K562 (cell line): Measurements from ENCODE around the gene ACBD6. TPM values are rescaled to one million over a fixed set of nuclear protein-coding genes. Genes with fewer than 3 reads are reported as not detected.

Experiments
- ARID2 ChIP-seq: fragments of 450-650 bp; IDR thresholded peaks from 2 replicates; pipeline ENCODE4 v1.6.1; 2017; ENCODE audit warnings: antibody characterized with exemption, mild to moderate bottlenecking
- BRD9 ChIP-seq: fragments of 450-650 bp; IDR thresholded peaks from 2 replicates; pipeline ENCODE4 v1.6.1; 2018; ENCODE audit warnings: low read depth; ENCODE audit not compliant: partially characterized antibody
- E2F6 ChIP-seq, 2 experiments: IDR thresholded peaks; 2 replicates each; pipeline ENCODE4 v1.6.1; 2011; ENCODE audit warnings: borderline replicate concordance in 1 of 2, control low read depth in 1 of 2, low read depth in 1 of 2, low read length in 1 of 2, mild to moderate bottlenecking in 1 of 2, mixed read lengths in 1 of 2, moderate library complexity in 1 of 2; ENCODE audit not compliant: insufficient read depth in 1 of 2, insufficient read length in 1 of 2, poor library complexity in 1 of 2, severe bottlenecking in 1 of 2; ENCODE audit errors: extremely low read depth in 1 of 2
- ETV1 ChIP-seq: fragments of 450-650 bp; conservative IDR thresholded peaks from 2 replicates; pipeline ENCODE4 v1.6.1; 2016; ENCODE audit warnings: missing genetic modification characterization, control low read depth, low read depth, missing compliant biosample characterization
- HDAC1 ChIP-seq, 2 experiments: fragments of 450-650 bp; IDR thresholded peaks; 2 replicates each; pipeline ENCODE4 v1.6.1; 2016 to 2017; ENCODE audit warnings: inconsistent platforms in 1 of 2, mild to moderate bottlenecking in 1 of 2, moderate library complexity in 1 of 2
- MYC ChIP-seq, 2 experiments: fragments of 250-450 bp in 1 of 2; sonication (Bioruptor Pico) in 1 of 2; IDR thresholded peaks; 2 replicates each; pipeline versions ENCODE4 v1.5.1 to v1.6.1; 2012 to 2021; ENCODE audit warnings: low read depth in 2 of 2, borderline replicate concordance in 1 of 2, improper control_type of control experiment in 1 of 2, low read length in 1 of 2, mild to moderate bottlenecking in 1 of 2, moderate library complexity in 1 of 2
- SMARCA4 ChIP-seq: fragments of 450-650 bp; IDR thresholded peaks from 2 replicates; pipeline ENCODE4 v1.6.1; 2016
- TOE1 ChIP-seq, 2 experiments: fragments of 450-650 bp in 1 of 2; sonication (generic) in 1 of 2; formaldehyde crosslinking in 1 of 2; IDR thresholded peaks; 2 replicates each; pipeline versions ENCODE4 v1.7.1 to v1.8.0; 2016 to 2022; ENCODE audit warnings: borderline replicate concordance in 2 of 2, mild to moderate bottlenecking in 2 of 2, antibody characterized with exemption in 1 of 2, inconsistent platforms in 1 of 2, low read depth in 1 of 2, missing genetic modification reagents in 1 of 2, moderate library complexity in 1 of 2
- XRCC5 ChIP-seq: fragments of 200-400 bp; formaldehyde crosslinking; IDR thresholded peaks from 2 replicates; pipeline ENCODE4 v1.6.1; 2017; ENCODE audit warnings: low read depth, mild to moderate bottlenecking, low read length
- polyA plus RNA-seq, 8 experiments: library from polyadenylated mRNA; depleted of rRNA in 4 of 8; stranded (reverse) in 5 of 8; unstranded in 3 of 8; fragments of >200 nt; fragmentation: Nextera tagmentation in 2 of 8; fragmentation: Illumina TruSeq in 1 of 8; extraction: Ambion mirVana in 2 of 8; extraction: Trizol in 1 of 8; gene quantifications; 2 replicates each; pipeline versions ENCODE4 v1.2.1 to v1.2.3, GENCODE V29; 2011 to 2014; ENCODE audit warnings: inconsistent platforms in 1 of 8, missing spikeins in 1 of 8
- total RNA-seq, 7 experiments: library from RNA; depleted of rRNA in 6 of 7; stranded (reverse); fragments of >200 nt in 6 of 7; fragmentation: Illumina TruSeq in 2 of 7; extraction: Trizol in 2 of 7; gene quantifications; 2 replicates each; pipeline versions ENCODE4 v1.2.1 to v1.2.3, GENCODE V29; 2011 to 2021; ENCODE audit warnings: low replicate concordance in 1 of 7
- TF ChIP-seq, protein P1 (sequence below): fragments of 450-650 bp; IDR thresholded peaks from 2 replicates; pipeline ENCODE4 v1.6.1; 2017; ENCODE audit warnings: mild to moderate bottlenecking, moderate library complexity
- TF ChIP-seq, protein P2 (sequence below), 2 experiments: fragments of 450-650 bp; formaldehyde crosslinking in 1 of 2; IDR thresholded peaks; 2 replicates each; pipeline versions ENCODE4 v1.4.0 to v1.6.1; 2014 to 2020; ENCODE audit warnings: mild to moderate bottlenecking in 2 of 2, borderline replicate concordance in 1 of 2, low read depth in 1 of 2
- TF ChIP-seq, protein P3 (sequence below), 3 experiments: IDR thresholded peaks in 2 of 3; conservative IDR thresholded peaks in 1 of 3; 2 replicates each; pipeline ENCODE4 v1.5.1; 2011 to 2012; ENCODE audit warnings: low read length in 3 of 3, mild to moderate bottlenecking in 3 of 3, control low read depth in 2 of 3, improper control_type of control experiment in 1 of 3, inconsistent platforms in 1 of 3, low read depth in 1 of 3, mixed read lengths in 1 of 3, moderate library complexity in 1 of 3; ENCODE audit not compliant: insufficient read depth in 2 of 3

The ACBD6 gene
- total and polyA plus RNA-seq, 9 of the 15 experiments (the other 6 are each of a cell fraction or from before 2014, with no cell fraction given): 16.9 to 107 (median 77.7) TPM

DNA sequence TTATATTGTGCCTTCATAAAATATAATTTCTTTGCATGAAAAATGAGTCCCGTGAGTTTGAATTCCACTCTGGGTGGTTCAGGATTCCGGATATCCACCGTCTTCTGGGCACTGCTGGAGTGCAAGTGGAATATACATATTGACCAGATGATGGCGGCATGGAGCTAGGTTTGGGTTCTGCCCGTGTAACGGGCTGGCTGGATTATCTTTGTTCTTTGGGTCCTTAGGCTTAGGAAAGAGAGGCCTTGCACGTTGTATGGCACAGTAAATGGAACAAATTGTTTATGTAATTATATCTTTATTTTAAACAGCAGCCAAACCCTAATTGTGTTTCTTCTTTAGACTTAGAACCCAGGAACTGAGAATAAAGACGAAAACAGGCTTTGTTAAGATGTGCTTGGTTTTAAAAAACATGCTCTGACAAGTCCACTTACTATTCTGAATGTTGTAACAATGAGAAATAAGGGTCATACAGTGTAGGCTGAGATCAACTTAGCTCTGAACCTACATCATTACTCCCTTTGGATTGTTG lies 13.5 kb upstream of the ACBD6 start (continued):
- TF ChIP-seq, protein P1, sequence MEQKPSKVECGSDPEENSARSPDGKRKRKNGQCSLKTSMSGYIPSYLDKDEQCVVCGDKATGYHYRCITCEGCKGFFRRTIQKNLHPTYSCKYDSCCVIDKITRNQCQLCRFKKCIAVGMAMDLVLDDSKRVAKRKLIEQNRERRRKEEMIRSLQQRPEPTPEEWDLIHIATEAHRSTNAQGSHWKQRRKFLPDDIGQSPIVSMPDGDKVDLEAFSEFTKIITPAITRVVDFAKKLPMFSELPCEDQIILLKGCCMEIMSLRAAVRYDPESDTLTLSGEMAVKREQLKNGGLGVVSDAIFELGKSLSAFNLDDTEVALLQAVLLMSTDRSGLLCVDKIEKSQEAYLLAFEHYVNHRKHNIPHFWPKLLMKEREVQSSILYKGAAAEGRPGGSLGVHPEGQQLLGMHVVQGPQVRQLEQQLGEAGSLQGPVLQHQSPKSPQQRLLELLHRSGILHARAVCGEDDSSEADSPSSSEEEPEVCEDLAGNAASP: no peak
- no peak for TF ChIP-seq E2F6 (IDR thresholded peaks at IDR 0.05; ENCODE audit: borderline replicate concordance in 1 of 2, extremely low read depth in 1 of 2, insufficient read depth in 1 of 2, insufficient read length in 1 of 2, low read depth in 1 of 2, low read length in 1 of 2, poor library complexity in 1 of 2, severe bottlenecking in 1 of 2)
- peak; percentile 78; the same call in 1 of the 2 replicates for TF ChIP-seq MYC (IDR thresholded peaks at IDR 0.05; ENCODE audit: low read depth, low read length)
- TF ChIP-seq MYC (CRISPR knock-in tag; IDR thresholded peaks at IDR 0.05; ENCODE audit: borderline replicate concordance, low read depth): no peak
- no peak for TF ChIP-seq HDAC1 (IDR thresholded peaks at IDR 0.05)
- no peak for TF ChIP-seq ETV1 (tag)
- TF ChIP-seq TOE1 (IDR thresholded peaks at IDR 0.05; ENCODE audit: borderline replicate concordance): 0 out of 2 replicates have a peak, but pooled peaks have one; percentile 6
- no peak for TF ChIP-seq TOE1 (CRISPR knock-in tag; IDR thresholded peaks at IDR 0.05; ENCODE audit: borderline replicate concordance, low read depth)
- TF ChIP-seq XRCC5: 0 out of 2 replicates have a peak, but pooled peaks have one; percentile 22
- peak; percentile 72 for TF ChIP-seq ARID2
- peak; percentile 36; the same call in 1 of the 2 replicates for TF ChIP-seq SMARCA4
- TF ChIP-seq, protein P2, sequence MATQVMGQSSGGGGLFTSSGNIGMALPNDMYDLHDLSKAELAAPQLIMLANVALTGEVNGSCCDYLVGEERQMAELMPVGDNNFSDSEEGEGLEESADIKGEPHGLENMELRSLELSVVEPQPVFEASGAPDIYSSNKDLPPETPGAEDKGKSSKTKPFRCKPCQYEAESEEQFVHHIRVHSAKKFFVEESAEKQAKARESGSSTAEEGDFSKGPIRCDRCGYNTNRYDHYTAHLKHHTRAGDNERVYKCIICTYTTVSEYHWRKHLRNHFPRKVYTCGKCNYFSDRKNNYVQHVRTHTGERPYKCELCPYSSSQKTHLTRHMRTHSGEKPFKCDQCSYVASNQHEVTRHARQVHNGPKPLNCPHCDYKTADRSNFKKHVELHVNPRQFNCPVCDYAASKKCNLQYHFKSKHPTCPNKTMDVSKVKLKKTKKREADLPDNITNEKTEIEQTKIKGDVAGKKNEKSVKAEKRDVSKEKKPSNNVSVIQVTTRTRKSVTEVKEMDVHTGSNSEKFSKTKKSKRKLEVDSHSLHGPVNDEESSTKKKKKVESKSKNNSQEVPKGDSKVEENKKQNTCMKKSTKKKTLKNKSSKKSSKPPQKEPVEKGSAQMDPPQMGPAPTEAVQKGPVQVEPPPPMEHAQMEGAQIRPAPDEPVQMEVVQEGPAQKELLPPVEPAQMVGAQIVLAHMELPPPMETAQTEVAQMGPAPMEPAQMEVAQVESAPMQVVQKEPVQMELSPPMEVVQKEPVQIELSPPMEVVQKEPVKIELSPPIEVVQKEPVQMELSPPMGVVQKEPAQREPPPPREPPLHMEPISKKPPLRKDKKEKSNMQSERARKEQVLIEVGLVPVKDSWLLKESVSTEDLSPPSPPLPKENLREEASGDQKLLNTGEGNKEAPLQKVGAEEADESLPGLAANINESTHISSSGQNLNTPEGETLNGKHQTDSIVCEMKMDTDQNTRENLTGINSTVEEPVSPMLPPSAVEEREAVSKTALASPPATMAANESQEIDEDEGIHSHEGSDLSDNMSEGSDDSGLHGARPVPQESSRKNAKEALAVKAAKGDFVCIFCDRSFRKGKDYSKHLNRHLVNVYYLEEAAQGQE (IDR thresholded peaks at IDR 0.05; ENCODE audit: borderline replicate concordance): peak; percentile 88
- TF ChIP-seq, protein P2 (CRISPR knock-in tag; IDR thresholded peaks at IDR 0.05; ENCODE audit: low read depth): no peak
- TF ChIP-seq BRD9: peak; percentile 90
- TF ChIP-seq, protein P3, sequence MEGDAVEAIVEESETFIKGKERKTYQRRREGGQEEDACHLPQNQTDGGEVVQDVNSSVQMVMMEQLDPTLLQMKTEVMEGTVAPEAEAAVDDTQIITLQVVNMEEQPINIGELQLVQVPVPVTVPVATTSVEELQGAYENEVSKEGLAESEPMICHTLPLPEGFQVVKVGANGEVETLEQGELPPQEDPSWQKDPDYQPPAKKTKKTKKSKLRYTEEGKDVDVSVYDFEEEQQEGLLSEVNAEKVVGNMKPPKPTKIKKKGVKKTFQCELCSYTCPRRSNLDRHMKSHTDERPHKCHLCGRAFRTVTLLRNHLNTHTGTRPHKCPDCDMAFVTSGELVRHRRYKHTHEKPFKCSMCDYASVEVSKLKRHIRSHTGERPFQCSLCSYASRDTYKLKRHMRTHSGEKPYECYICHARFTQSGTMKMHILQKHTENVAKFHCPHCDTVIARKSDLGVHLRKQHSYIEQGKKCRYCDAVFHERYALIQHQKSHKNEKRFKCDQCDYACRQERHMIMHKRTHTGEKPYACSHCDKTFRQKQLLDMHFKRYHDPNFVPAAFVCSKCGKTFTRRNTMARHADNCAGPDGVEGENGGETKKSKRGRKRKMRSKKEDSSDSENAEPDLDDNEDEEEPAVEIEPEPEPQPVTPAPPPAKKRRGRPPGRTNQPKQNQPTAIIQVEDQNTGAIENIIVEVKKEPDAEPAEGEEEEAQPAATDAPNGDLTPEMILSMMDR (IDR thresholded peaks at IDR 0.05 in 2 of 3, conservative IDR thresholded peaks at IDR 0.05 in 1 of 3; ENCODE audit: insufficient read depth in 2 of 3, low read depth in 1 of 3, low read length in 3 of 3): peak; percentile 93 to 97 (median 94)
